ENCODE results near the gene ECSCR. TPM values are rescaled to one million over a fixed set of nuclear protein-coding genes. Genes with fewer than 3 reads are reported as not detected.

Gene ECSCR
- polyA plus RNA-seq, 2 donors, result 3.1 to 11.4 TPM

DNA sequence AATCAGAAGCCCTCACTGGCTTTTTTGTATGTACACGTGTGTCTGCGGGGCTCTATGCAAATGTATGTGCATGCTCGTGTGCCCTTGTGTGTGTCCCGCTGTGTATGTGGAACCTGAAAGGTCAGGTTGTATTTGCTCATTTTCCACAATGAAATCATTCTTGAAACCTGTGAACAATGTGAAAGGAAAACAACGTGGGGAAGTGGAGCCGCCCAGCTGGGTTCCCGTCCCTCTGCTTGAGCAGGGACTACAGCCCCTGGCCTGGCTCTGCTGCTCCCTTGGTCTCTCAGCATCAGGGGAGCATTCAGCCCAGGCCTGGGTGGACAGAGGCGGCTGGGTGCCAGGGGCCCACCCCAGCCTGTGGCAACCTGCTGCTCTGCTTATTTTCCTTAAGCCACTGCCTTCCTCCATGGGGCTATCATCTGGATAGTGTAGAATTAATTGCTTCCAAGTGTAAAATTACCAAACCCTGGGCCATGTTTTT lies 3.0 kb downstream of the ECSCR start:
- Histone ChIP-seq H3K4me1 (ENCODE audit: control insufficient read depth in 2 of 2, insufficient read depth in 2 of 2, low read length in 1 of 2) (peaks cover 0 to 4% of the 10 kb centered on the region in 2 donors), H3K4me3 (ENCODE audit: low read depth in 1 of 2, low read length in 2 of 2) (no peak overlapping the region)
- 51 to 60% methylated on average over 8 of the region's 8 CpGs for WGBS, 2 donors

GRCh38 chr5:139458580-139459407 lies 3.7 kb downstream of the ECSCR start:
- Histone ChIP-seq H3K9me3 (ENCODE audit: control insufficient read depth in 2 of 2, insufficient read depth in 1 of 2, low read depth in 1 of 2, low read length in 1 of 2) (peaks cover 0 to 5% of the 10 kb centered on the region in 2 donors), H3K4me3 (ENCODE audit: low read depth in 1 of 2, low read length in 2 of 2) (no peak overlapping the region), H3K4me1 (ENCODE audit: control insufficient read depth in 2 of 2, insufficient read depth in 2 of 2, low read length in 1 of 2) (peaks cover 0 to 4% of the 10 kb centered on the region in 2 donors), H3K27me3 (ENCODE audit: control insufficient read depth in 1 of 2, insufficient read depth in 2 of 2, low read length in 2 of 2) (no peaks in the 10 kb centered on the region), H3K36me3 (ENCODE audit: control insufficient read depth in 2 of 2, insufficient read depth in 2 of 2, low read length in 1 of 2) (no peaks in the 10 kb centered on the region), H3K27ac (ENCODE audit: low read depth in 2 of 2, low read length in 1 of 2) (peak overlapping the region; percentile 50 to 76)
- 47 to 50% methylated on average over 8 of the region's 8 CpGs for WGBS, 2 donors

More for the DNA sequence above, 3.0 kb downstream of the ECSCR start:
- no peaks in the 10 kb centered on the region for H3K27me3 ChIP-seq (ENCODE audit: control insufficient read depth in 1 of 2, insufficient read depth in 2 of 2, low read length in 2 of 2)
- no peaks in the 10 kb centered on the region for H3K9me3 ChIP-seq (ENCODE audit: control insufficient read depth in 2 of 2, insufficient read depth in 1 of 2, low read depth in 1 of 2, low read length in 1 of 2)
- peak overlapping the region in 1 of 2 donors; percentile 76 for H3K27ac ChIP-seq (ENCODE audit: low read depth in 2 of 2, low read length in 1 of 2)
- no peaks in the 10 kb centered on the region for H3K36me3 ChIP-seq (ENCODE audit: control insufficient read depth in 2 of 2, insufficient read depth in 2 of 2, low read length in 1 of 2)

DNA sequence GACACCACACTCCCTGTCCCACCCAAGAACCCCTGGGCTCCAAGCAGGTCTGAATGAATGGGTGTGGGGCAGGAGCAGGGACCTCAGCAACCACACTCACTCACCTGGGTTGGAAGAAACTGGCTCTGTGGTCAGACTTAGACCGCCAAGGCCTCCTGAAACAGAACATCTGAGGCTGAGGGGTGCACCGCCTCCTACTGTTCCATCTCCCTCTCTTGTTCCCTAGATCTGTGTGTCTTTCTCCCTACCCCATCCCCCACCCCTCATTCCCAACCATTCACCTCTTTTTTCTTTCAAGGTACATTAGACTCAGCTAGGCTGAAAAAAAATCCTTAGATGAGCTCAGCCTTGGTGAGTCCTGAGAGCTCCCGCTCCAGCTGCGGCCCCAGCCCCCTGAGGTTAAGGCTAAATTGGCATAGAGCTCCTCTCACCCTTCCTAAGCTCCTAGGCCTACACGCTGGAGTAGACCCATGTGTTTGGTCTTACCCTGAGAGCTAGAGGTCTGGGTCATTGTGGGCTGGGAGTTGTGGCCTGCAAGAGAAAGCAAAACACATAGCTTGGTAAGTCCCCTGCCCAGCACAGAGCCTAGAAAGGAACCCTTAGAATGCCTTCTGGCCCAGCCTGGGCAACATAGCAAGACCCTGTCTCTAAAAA lies 4.8 kb downstream of the ECSCR start:
- Histone ChIP-seq H3K36me3 (ENCODE audit: control insufficient read depth in 2 of 2, insufficient read depth in 2 of 2, low read length in 1 of 2) (no peaks in the 10 kb centered on the region), H3K27ac (ENCODE audit: low read depth in 2 of 2, low read length in 1 of 2) (no peak overlapping the region), H3K9me3 (ENCODE audit: control insufficient read depth in 2 of 2, insufficient read depth in 1 of 2, low read depth in 1 of 2, low read length in 1 of 2) (peaks cover 0 to 5% of the 10 kb centered on the region in 2 donors), H3K27me3 (ENCODE audit: control insufficient read depth in 1 of 2, insufficient read depth in 2 of 2, low read length in 2 of 2) (no peaks in the 10 kb centered on the region), H3K4me3 (ENCODE audit: low read depth in 1 of 2, low read length in 2 of 2) (no peak overlapping the region), H3K4me1 (ENCODE audit: control insufficient read depth in 2 of 2, insufficient read depth in 2 of 2, low read length in 1 of 2) (peaks cover 0 to 4% of the 10 kb centered on the region in 2 donors)
- WGBS, 2 donors, result 90 to 92% methylated on average over 5 of the region's 5 CpGs

GRCh38 chr5:139457241-139457640 lies 5.3 kb downstream of the ECSCR start:
- no peak overlapping the region for H3K4me3 ChIP-seq (ENCODE audit: low read depth in 1 of 2, low read length in 2 of 2)
- no peak overlapping the region for H3K27ac ChIP-seq (ENCODE audit: low read depth in 2 of 2, low read length in 1 of 2)
- H3K4me1 ChIP-seq (ENCODE audit: control insufficient read depth in 2 of 2, insufficient read depth in 2 of 2, low read length in 1 of 2), result peaks cover 0 to 4% of the 10 kb centered on the region in 2 donors
- H3K9me3 ChIP-seq (ENCODE audit: control insufficient read depth in 2 of 2, insufficient read depth in 1 of 2, low read depth in 1 of 2, low read length in 1 of 2), result peaks cover 0 to 5% of the 10 kb centered on the region in 2 donors
- no peaks in the 10 kb centered on the region for H3K36me3 ChIP-seq (ENCODE audit: control insufficient read depth in 2 of 2, insufficient read depth in 2 of 2, low read length in 1 of 2)
- 94 to 95% methylated on average over 5 of the region's 5 CpGs for WGBS, 2 donors
- H3K27me3 ChIP-seq (ENCODE audit: control insufficient read depth in 1 of 2, insufficient read depth in 2 of 2, low read length in 2 of 2), result no peaks in the 10 kb centered on the region

- Histone ChIP-seq H3K4me3 (ENCODE audit: low read depth in 1 of 2, low read length in 2 of 2) (no peak overlapping the region), H3K9me3 (ENCODE audit: control insufficient read depth in 2 of 2, insufficient read depth in 1 of 2, low read depth in 1 of 2, low read length in 1 of 2) (peaks cover 0 to 5% of the 10 kb centered on the region in 2 donors), H3K4me1 (ENCODE audit: control insufficient read depth in 2 of 2, insufficient read depth in 2 of 2, low read length in 1 of 2) (peaks cover 0 to 4% of the 10 kb centered on the region in 2 donors), H3K36me3 (ENCODE audit: control insufficient read depth in 2 of 2, insufficient read depth in 2 of 2, low read length in 1 of 2) (no peaks in the 10 kb centered on the region), H3K27ac (ENCODE audit: low read depth in 2 of 2, low read length in 1 of 2) (no peak overlapping the region), H3K27me3 (ENCODE audit: control insufficient read depth in 1 of 2, insufficient read depth in 2 of 2, low read length in 2 of 2) (no peaks in the 10 kb centered on the region)
- 92% methylated on average over 12 of the region's 12 CpGs for WGBS, 2 donors
These were observed 5.8 kb downstream of the ECSCR start for GRCh38 chr5:139456776-139457175.

GRCh38 chr5:139454568-139455290 lies 7.8 kb downstream of the ECSCR start:
- no peaks in the 10 kb centered on the region for H3K27me3 ChIP-seq (ENCODE audit: control insufficient read depth in 1 of 2, insufficient read depth in 2 of 2, low read length in 2 of 2)
- no peak overlapping the region for H3K27ac ChIP-seq (ENCODE audit: low read depth in 2 of 2, low read length in 1 of 2)
- H3K36me3 ChIP-seq (ENCODE audit: control insufficient read depth in 2 of 2, insufficient read depth in 2 of 2, low read length in 1 of 2), result no peaks in the 10 kb centered on the region
- H3K4me1 ChIP-seq (ENCODE audit: control insufficient read depth in 2 of 2, insufficient read depth in 2 of 2, low read length in 1 of 2), result peaks cover 0 to 4% of the 10 kb centered on the region in 2 donors
- peaks cover 0 to 5% of the 10 kb centered on the region in 2 donors for H3K9me3 ChIP-seq (ENCODE audit: control insufficient read depth in 2 of 2, insufficient read depth in 1 of 2, low read depth in 1 of 2, low read length in 1 of 2)
- no peak overlapping the region for H3K4me3 ChIP-seq (ENCODE audit: low read depth in 1 of 2, low read length in 2 of 2)
- WGBS, 2 donors, result 85 to 87% methylated on average over 11 of the region's 11 CpGs

DNA sequence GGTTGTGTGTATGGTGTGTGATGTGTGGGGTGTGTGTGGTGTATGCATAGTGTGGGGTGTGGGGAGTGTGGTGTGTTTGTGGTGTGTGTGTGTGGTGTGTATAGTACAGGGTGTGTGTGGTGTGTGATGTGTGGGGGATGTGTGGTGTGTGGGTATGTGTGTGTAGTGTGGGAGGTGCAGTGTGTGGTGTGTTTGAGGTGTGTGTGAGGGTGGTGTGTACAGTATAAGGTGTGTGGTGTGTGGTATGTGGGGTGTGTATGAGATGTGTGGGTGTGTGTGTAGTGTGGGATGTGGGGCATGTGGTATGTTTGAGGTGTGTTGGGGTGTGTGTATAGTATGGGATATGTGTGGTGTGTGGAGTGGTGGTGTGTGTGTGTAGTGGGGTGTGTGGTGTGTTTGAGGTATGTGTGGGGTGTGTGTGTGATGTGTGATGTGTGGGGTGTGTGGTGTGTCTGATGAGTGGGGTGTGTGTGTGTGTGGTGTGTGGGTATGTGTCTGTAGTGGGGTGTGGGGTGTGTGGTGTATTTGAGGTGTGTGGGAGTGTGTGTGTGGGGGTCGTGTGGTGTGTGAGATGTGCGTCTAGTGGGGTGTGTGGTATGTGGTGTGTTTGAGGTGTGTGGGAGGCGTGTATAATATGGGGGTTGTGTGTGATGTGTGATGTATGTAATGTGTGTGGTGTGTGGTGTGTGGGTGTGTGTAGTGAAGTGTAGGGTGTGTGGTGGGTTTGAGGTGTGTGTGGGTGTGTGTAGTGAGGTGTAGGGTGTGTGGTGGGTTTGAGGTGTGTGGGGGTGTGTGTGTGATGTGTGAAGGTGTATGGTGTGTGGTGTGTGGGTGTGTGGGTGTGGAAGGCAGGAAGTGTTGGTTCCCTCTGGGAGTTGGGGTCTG lies 8.6 kb downstream of the ECSCR start:
- no peaks in the 10 kb centered on the region for H3K36me3 ChIP-seq (ENCODE audit: control insufficient read depth in 2 of 2, insufficient read depth in 2 of 2, low read length in 1 of 2)
- 76 to 77% methylated on average over 3 of the region's 3 CpGs for WGBS, 2 donors
- no peaks in the 10 kb centered on the region for H3K4me1 ChIP-seq (ENCODE audit: control insufficient read depth in 2 of 2, insufficient read depth in 2 of 2, low read length in 1 of 2)
- no peak overlapping the region for H3K4me3 ChIP-seq (ENCODE audit: low read depth in 1 of 2, low read length in 2 of 2)
- peak overlapping the region in 1 of 2 donors; percentile 21 for H3K27ac ChIP-seq (ENCODE audit: low read depth in 2 of 2, low read length in 1 of 2)
- H3K27me3 ChIP-seq (ENCODE audit: control insufficient read depth in 1 of 2, insufficient read depth in 2 of 2, low read length in 2 of 2), result no peaks in the 10 kb centered on the region
- peaks cover 0 to 5% of the 10 kb centered on the region in 2 donors for H3K9me3 ChIP-seq (ENCODE audit: control insufficient read depth in 2 of 2, insufficient read depth in 1 of 2, low read depth in 1 of 2, low read length in 1 of 2)

GRCh38 chr5:139451878-139452660 lies 10.5 kb downstream of the ECSCR start:
- H3K9me3 ChIP-seq (ENCODE audit: control insufficient read depth in 2 of 2, insufficient read depth in 1 of 2, low read depth in 1 of 2, low read length in 1 of 2), result peaks cover 0 to 5% of the 10 kb centered on the region in 2 donors
- H3K27me3 ChIP-seq (ENCODE audit: control insufficient read depth in 1 of 2, insufficient read depth in 2 of 2, low read length in 2 of 2), result no peaks in the 10 kb centered on the region
- no peaks in the 10 kb centered on the region for H3K36me3 ChIP-seq (ENCODE audit: control insufficient read depth in 2 of 2, insufficient read depth in 2 of 2, low read length in 1 of 2)
- H3K27ac ChIP-seq (ENCODE audit: low read depth in 2 of 2, low read length in 1 of 2), result no peak overlapping the region
- WGBS, 2 donors, result 77 to 82% methylated on average over 3 of the region's 3 CpGs
- H3K4me1 ChIP-seq (ENCODE audit: control insufficient read depth in 2 of 2, insufficient read depth in 2 of 2, low read length in 1 of 2), result no peaks in the 10 kb centered on the region
- H3K4me3 ChIP-seq (ENCODE audit: low read depth in 1 of 2, low read length in 2 of 2), result no peak overlapping the region
